Panc1 (cell line): Measurements from ENCODE around the gene CHST12. TPM values are rescaled to one million over a fixed set of nuclear protein-coding genes. Genes with fewer than 3 reads are reported as not detected.

Source experiments
- ATAC-seq: fragments of 200-7000 bp; cut with Tn5 transposase; 2 replicates; pipeline ENCODE4 v1.9.1; 2020; ENCODE audit warnings: mild to moderate bottlenecking, moderate library complexity
- BruUV-seq: library from RNA; stranded (reverse); fragments of 400-500 nt; replicated peaks from 2 replicates; lab custom pipeline; 2021; lab: Mats Ljungman, UMichigan
- CTCF ChIA-PET: fragments of 300-600 bp; sonication (Branson Sonifier 250); formaldehyde crosslinking; loops from one replicate; lab custom pipeline; 2022; ENCODE audit warnings: antibody characterized with exemption; lab: Charles Lee
- POLR2A ChIA-PET: fragments of 300-600 bp; sonication (Branson Sonifier 250); formaldehyde crosslinking; loops from one replicate; lab custom pipeline; 2022; ENCODE audit warnings: antibody characterized with exemption; lab: Charles Lee
- DNase-seq: peaks from one replicate; pipeline ENCODE4 v3.0.0-alpha.2; 2010; ENCODE audit warnings: low read depth, low spot score
- H3K27ac ChIP-seq: 2 replicates; pipeline ENCODE4 v1.5.1; 2011; ENCODE audit warnings: mild to moderate bottlenecking, low read length, inconsistent platforms
- H3K27me3 ChIP-seq: fragments of 200-500 bp; sonication (Bioruptor generic); 2 replicates; pipeline ENCODE4 v1.6.0; 2014; ENCODE audit warnings: low read length, inconsistent platforms; ENCODE audit not compliant: control insufficient read depth, insufficient read depth
- H3K36me3 ChIP-seq: fragments of 200-500 bp; sonication (Bioruptor generic); 2 replicates; pipeline ENCODE4 v1.5.1; 2014; ENCODE audit warnings: inconsistent platforms, mild to moderate bottlenecking, low read length, moderate library complexity; ENCODE audit not compliant: control insufficient read depth, insufficient read depth
- H3K4me1 ChIP-seq: 2 replicates; pipeline ENCODE4 v1.5.1; 2011; ENCODE audit warnings: inconsistent platforms, mild to moderate bottlenecking, low read length, moderate library complexity; ENCODE audit not compliant: control insufficient read depth, insufficient read depth
- H3K4me3 ChIP-seq, 2 experiments: 2 replicates each; pipeline ENCODE4 v1.5.1; 2011 to 2012; ENCODE audit warnings: low read depth in 2 of 2, low read length in 2 of 2, mild to moderate bottlenecking in 2 of 2, inconsistent platforms in 1 of 2, moderate library complexity in 1 of 2
- H3K9me3 ChIP-seq: fragments of 200-500 bp; sonication (Bioruptor generic); 2 replicates; pipeline ENCODE4 v1.5.1; 2014; ENCODE audit warnings: low read depth, mild to moderate bottlenecking, inconsistent platforms, low read length, moderate library complexity; ENCODE audit not compliant: control insufficient read depth, insufficient read depth
- CTCF ChIP-seq: fragments of 450-650 bp; IDR thresholded peaks from 2 replicates; pipeline ENCODE4 v1.5.1; 2017; ENCODE audit warnings: mild to moderate bottlenecking
- POLR2AphosphoS5 ChIP-seq: IDR thresholded peaks from 2 replicates; pipeline ENCODE4 v1.6.1; 2012; ENCODE audit warnings: mild to moderate bottlenecking, low read depth, low read length, moderate library complexity
- REST ChIP-seq, 2 experiments: IDR thresholded peaks; 2 replicates each; pipeline ENCODE4 v1.6.1; 2011 to 2012; ENCODE audit warnings: low read depth in 2 of 2, control low read depth in 1 of 2, low read length in 1 of 2, mild to moderate bottlenecking in 1 of 2, moderate library complexity in 1 of 2; ENCODE audit not compliant: insufficient read depth in 1 of 2
- SIN3A ChIP-seq: IDR thresholded peaks from 2 replicates; pipeline ENCODE4 v1.6.1; 2012; ENCODE audit warnings: low read depth, mild to moderate bottlenecking, low read length, moderate library complexity, borderline replicate concordance; ENCODE audit not compliant: insufficient read depth
- TCF7L2 ChIP-seq: IDR thresholded peaks from 2 replicates; pipeline ENCODE4 v1.6.1; 2011; ENCODE audit warnings: mild to moderate bottlenecking, low read depth, low read length, inconsistent platforms
- in situ Hi-C: cut with HindIII; loops from 2 replicates; pipeline ENCODE4 v1.10.0; 2016; ENCODE audit warnings: low sequenced_read_pairs, low pct_unique_long_range_greater_than_20kb
- intact Hi-C: fragments of 100-400 bp; cut with micrococcal nuclease; formaldehyde crosslinking; loops from one replicate; pipeline ENCODE4 v1.10.0; 2022; ENCODE audit not compliant: unreplicated experiment
- total RNA-seq: library from RNA; stranded (reverse); gene quantifications from one replicate; pipeline ENCODE4 v1.2.1, GENCODE V29; 2021; ENCODE audit not compliant: unreplicated experiment

Gene CHST12
- total RNA-seq, 1 experiment from 2014 or later: 48.3 TPM

- CTCF ChIA-PET: interaction anchor here (1.1 kb wide), 1 partner anchor 45 kb away, joined by 4 read pairs; no protein-coding TSS in a partner anchor
- in situ Hi-C loops: no loop called here
Observed at GRCh38 chr7:2386964-2387669, 16.3 kb upstream of the CHST12 start.

More at GRCh38 chr7:2386964-2387669, 16.3 kb upstream of the CHST12 start:
- Histone ChIP-seq H3K9me3 (no peaks in the 10 kb centered on the region), H3K27ac (no peak overlapping the region), H3K4me1 (no peaks in the 10 kb centered on the region), H3K36me3 (no peaks in the 10 kb centered on the region), H3K27me3 (no peaks in the 10 kb centered on the region), H3K4me3 (no peak overlapping the region)
- POLR2A ChIA-PET: interaction anchor here (0.6 kb wide), 1 partner anchor 10 kb away, joined by 6 read pairs; no protein-coding TSS in a partner anchor
- DNase-seq: no peak
- BruUV-seq: no TSS peak
- no peak for ATAC-seq
- no peak for TF ChIP-seq CTCF
- TF ChIP-seq REST (IDR thresholded peaks at IDR 0.05; ENCODE audit: insufficient read depth in 1 of 2, low read depth in 2 of 2, low read length in 1 of 2): no peak
- no peak for TF ChIP-seq TCF7L2
- no peak for TF ChIP-seq SIN3A
- no peak for TF ChIP-seq POLR2AphosphoS5
- intact Hi-C loops: no loop called here
